NB4 (cell line): ENCODE measurements around the gene G6PC1.
"Not testable (repeated sequence)": the region's sequence is repeated elsewhere in the genome, so short reads cannot be mapped to it uniquely, and the experiment has no call there.

Experiments used
- POLR2A ChIP-seq: IDR thresholded peaks from 2 replicates; pipeline ENCODE4 v1.6.1; 2011; ENCODE audit warnings: mild to moderate bottlenecking; ENCODE audit not compliant: insufficient read length; ENCODE audit errors: extremely low read depth
- TF ChIP-seq, protein P1 (sequence below): IDR thresholded peaks from one replicate; pipeline ENCODE4 v1.5.1; 2012; ENCODE audit warnings: low read depth, low read length

DNA sequence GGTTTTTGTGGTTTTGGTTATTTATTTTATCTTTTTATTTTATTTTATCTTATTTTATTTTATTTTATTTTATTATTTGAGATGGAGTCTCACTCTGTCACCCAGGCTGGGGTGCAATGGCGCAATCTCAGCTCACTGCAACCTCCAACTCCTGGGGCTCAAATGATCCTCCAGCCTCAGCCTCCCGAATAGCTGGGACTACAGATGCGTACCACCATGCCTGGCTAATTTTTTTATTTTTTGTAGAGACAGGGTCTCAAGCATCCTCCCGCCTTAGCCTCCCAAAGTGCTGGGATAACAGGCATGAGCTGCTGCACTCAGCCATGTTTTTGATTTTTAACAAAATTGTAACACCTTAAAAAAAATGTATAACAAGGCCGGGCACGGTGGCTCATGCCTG, 14.7 kb downstream of the G6PC1 start:
- TF ChIP-seq POLR2A, result not testable (repeated sequence)
- TF ChIP-seq, protein P1, sequence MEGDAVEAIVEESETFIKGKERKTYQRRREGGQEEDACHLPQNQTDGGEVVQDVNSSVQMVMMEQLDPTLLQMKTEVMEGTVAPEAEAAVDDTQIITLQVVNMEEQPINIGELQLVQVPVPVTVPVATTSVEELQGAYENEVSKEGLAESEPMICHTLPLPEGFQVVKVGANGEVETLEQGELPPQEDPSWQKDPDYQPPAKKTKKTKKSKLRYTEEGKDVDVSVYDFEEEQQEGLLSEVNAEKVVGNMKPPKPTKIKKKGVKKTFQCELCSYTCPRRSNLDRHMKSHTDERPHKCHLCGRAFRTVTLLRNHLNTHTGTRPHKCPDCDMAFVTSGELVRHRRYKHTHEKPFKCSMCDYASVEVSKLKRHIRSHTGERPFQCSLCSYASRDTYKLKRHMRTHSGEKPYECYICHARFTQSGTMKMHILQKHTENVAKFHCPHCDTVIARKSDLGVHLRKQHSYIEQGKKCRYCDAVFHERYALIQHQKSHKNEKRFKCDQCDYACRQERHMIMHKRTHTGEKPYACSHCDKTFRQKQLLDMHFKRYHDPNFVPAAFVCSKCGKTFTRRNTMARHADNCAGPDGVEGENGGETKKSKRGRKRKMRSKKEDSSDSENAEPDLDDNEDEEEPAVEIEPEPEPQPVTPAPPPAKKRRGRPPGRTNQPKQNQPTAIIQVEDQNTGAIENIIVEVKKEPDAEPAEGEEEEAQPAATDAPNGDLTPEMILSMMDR, result not testable (repeated sequence)
